Neuronal stem cell (in vitro differentiated cells): ENCODE results near the gene CEBPE.

Source experiments
- DNase-seq: peaks from one replicate; pipeline ENCODE4 v3.0.0-alpha.2; 2013; ENCODE audit warnings: low spot score
- H2AFZ ChIP-seq: one replicate; pipeline ENCODE4 v1.6.1; 2013; ENCODE audit warnings: mild to moderate bottlenecking, low read length, inconsistent platforms
- H2AK5ac ChIP-seq: 2 replicates; pipeline ENCODE4 v1.6.1; 2013; ENCODE audit warnings: low read depth, mild to moderate bottlenecking, inconsistent platforms, low read length, moderate library complexity, mixed read lengths
- H2BK120ac ChIP-seq: 2 replicates; pipeline ENCODE4 v1.6.1; 2013; ENCODE audit warnings: low read depth, mild to moderate bottlenecking, inconsistent platforms, low read length, moderate library complexity, mixed read lengths
- H2BK12ac ChIP-seq: one replicate; pipeline ENCODE4 v1.6.1; 2013; ENCODE audit warnings: low read length, inconsistent platforms
- H2BK15ac ChIP-seq: 2 replicates; pipeline ENCODE4 v1.6.1; 2013; ENCODE audit warnings: mild to moderate bottlenecking, low read length, inconsistent platforms, mixed read lengths
- H2BK5ac ChIP-seq: one replicate; pipeline ENCODE4 v1.6.1; 2013; ENCODE audit warnings: inconsistent platforms, mild to moderate bottlenecking, low read length, moderate library complexity
- H3K14ac ChIP-seq: one replicate; pipeline ENCODE4 v1.6.1; 2013; ENCODE audit warnings: low read length, inconsistent platforms
- H3K18ac ChIP-seq: 2 replicates; pipeline ENCODE4 v1.6.1; 2013; ENCODE audit warnings: low read length, inconsistent platforms
- H3K23ac ChIP-seq: 2 replicates; pipeline ENCODE4 v1.6.1; 2013; ENCODE audit warnings: low read depth, mild to moderate bottlenecking, mixed read lengths, low read length, inconsistent platforms; ENCODE audit not compliant: poor library complexity
- H3K27ac ChIP-seq: replicated peaks from 3 replicates; pipeline ENCODE4 v1.5.1; 2013; ENCODE audit warnings: low read length, inconsistent platforms
- H3K27me3 ChIP-seq, 3 experiments: 2 replicates each; pipeline ENCODE4 v1.6.1; 2013; ENCODE audit warnings: low read length in 3 of 3, mild to moderate bottlenecking in 2 of 3, inconsistent platforms in 1 of 3, low read depth in 1 of 3, mixed read lengths in 1 of 3, moderate library complexity in 1 of 3; ENCODE audit not compliant: control insufficient read depth in 3 of 3, insufficient read depth in 3 of 3
- H3K36me3 ChIP-seq, 2 donors: replicated peaks in 1 of 2; 2 replicates each; pipeline ENCODE4 v1.6.1; 2013; ENCODE audit warnings: low read length in 2 of 2; ENCODE audit not compliant: control insufficient read depth in 2 of 2, insufficient read depth in 2 of 2
- H3K4ac ChIP-seq: 2 replicates; pipeline ENCODE4 v1.6.1; 2013; ENCODE audit warnings: inconsistent platforms, mild to moderate bottlenecking, low read length, moderate library complexity
- H3K4me1 ChIP-seq, 2 donors: 1 replicate in 1 of 2; 2 replicates in 1 of 2; pipeline ENCODE4 v1.6.1; 2013; ENCODE audit warnings: low read length in 2 of 2, low read depth in 1 of 2; ENCODE audit not compliant: control insufficient read depth in 2 of 2, insufficient read depth in 1 of 2
- H3K4me2 ChIP-seq: one replicate; pipeline ENCODE4 v1.6.1; 2013; ENCODE audit warnings: mild to moderate bottlenecking, low read length, inconsistent platforms; ENCODE audit not compliant: insufficient read depth, poor library complexity, severe bottlenecking
- H3K4me3 ChIP-seq, 2 donors: 2 replicates each; pipeline ENCODE4 v1.5.1; 2013; ENCODE audit warnings: low read length in 2 of 2, mild to moderate bottlenecking in 2 of 2, inconsistent platforms in 1 of 2, moderate library complexity in 1 of 2
- H3K79me1 ChIP-seq: one replicate; pipeline ENCODE4 v1.6.1; 2013; ENCODE audit warnings: low read depth, mild to moderate bottlenecking, inconsistent platforms, low read length, moderate library complexity
- H3K9ac ChIP-seq: one replicate; pipeline ENCODE4 v1.6.1; 2013; ENCODE audit warnings: mild to moderate bottlenecking, low read depth, low read length, inconsistent platforms; ENCODE audit not compliant: poor library complexity
- H3K9me3 ChIP-seq, 2 donors: replicated peaks in 1 of 2; 2 replicates each; pipeline versions ENCODE3 to v1.6.1; 2013; ENCODE audit warnings: low read length in 2 of 2, mild to moderate bottlenecking in 2 of 2, inconsistent platforms in 1 of 2, low read depth in 1 of 2, mixed read lengths in 1 of 2, moderate library complexity in 1 of 2; ENCODE audit not compliant: control insufficient read depth in 2 of 2, insufficient read depth in 1 of 2
- H4K8ac ChIP-seq: one replicate; pipeline ENCODE4 v1.6.1; 2013; ENCODE audit warnings: low read depth, mild to moderate bottlenecking, inconsistent platforms, low read length, moderate library complexity
- H4K91ac ChIP-seq: one replicate; pipeline ENCODE4 v1.6.1; 2013; ENCODE audit warnings: low read length, low read depth, mild to moderate bottlenecking, inconsistent platforms; ENCODE audit not compliant: poor library complexity
- WGBS, 2 donors: extraction: QIAGEN DNeasy Blood & Tissue Kit; methylation state at CpG; one replicate each; pipeline ENCODE4 v1.1.7; 2013; ENCODE audit warnings: missing lambda C conversion rate in 2 of 2, mixed read lengths in 1 of 2; ENCODE audit not compliant: insufficient read length in 2 of 2, insufficient replicate concordance in 1 of 2; ENCODE audit errors: extremely low coverage in 2 of 2; 5-methylcytosine and 5-hydroxymethylcytosine counted together

Gene CEBPE

GRCh38 chr14:23143911-23144310, 24.9 kb upstream of the CEBPE start:
- Histone ChIP-seq H3K18ac (no peak overlapping the region), H2AFZ (no peak overlapping the region), H3K23ac (no peak overlapping the region), H3K4me2 (no peak overlapping the region), H2BK12ac (no peak overlapping the region), H3K27ac (no peak overlapping the region), H3K4me1 (peaks cover 0 to 7% of the 10 kb centered on the region in 2 donors), H3K36me3 (peaks cover 0 to 13% of the 10 kb centered on the region in 2 donors), H2AK5ac (no peak overlapping the region), H3K14ac (no peak overlapping the region), H2BK120ac (no peak overlapping the region), H2BK5ac (no peak overlapping the region), H3K4me3 (no peak overlapping the region), H3K27me3 (no peaks in the 10 kb centered on the region), H2BK15ac (no peak overlapping the region), H4K91ac (no peak overlapping the region), H3K79me1 (no peaks in the 10 kb centered on the region), H3K9ac (no peak overlapping the region), H3K9me3 (peaks cover 0 to 4% of the 10 kb centered on the region in 2 donors), H4K8ac (no peak overlapping the region), H3K4ac (no peak overlapping the region)
- DNase-seq = no peak
- no CpG with 5 or more reads among the region's 1 CpG for WGBS, 2 donors

- H2BK15ac ChIP-seq = no peak overlapping the region
- DNase-seq = no peak
- no peak overlapping the region for H3K18ac ChIP-seq
- no peak overlapping the region for H3K23ac ChIP-seq
- H3K4me1 ChIP-seq = peaks cover 0 to 7% of the 10 kb centered on the region in 2 donors
- no peak overlapping the region for H3K4me3 ChIP-seq
- no peak overlapping the region for H2AK5ac ChIP-seq
- WGBS, 2 donors = no CpG with 5 or more reads among the region's 4 CpGs
- H3K27ac ChIP-seq = no peak overlapping the region
- H2BK12ac ChIP-seq = no peak overlapping the region
- no peak overlapping the region for H4K8ac ChIP-seq
- no peak overlapping the region for H4K91ac ChIP-seq
- peaks cover 0 to 19% of the 10 kb centered on the region in 2 donors for H3K36me3 ChIP-seq
- H3K9ac ChIP-seq = no peak overlapping the region
- no peaks in the 10 kb centered on the region for H3K79me1 ChIP-seq
- no peak overlapping the region for H2AFZ ChIP-seq
- no peak overlapping the region for H3K4me2 ChIP-seq
- no peak overlapping the region for H2BK5ac ChIP-seq
- no peak overlapping the region for H2BK120ac ChIP-seq
- H3K9me3 ChIP-seq = peaks cover 0 to 2% of the 10 kb centered on the region in 2 donors
- H3K4ac ChIP-seq = no peak overlapping the region
- H3K14ac ChIP-seq = no peak overlapping the region
- H3K27me3 ChIP-seq = no peaks in the 10 kb centered on the region
These were observed 23.8 kb upstream of the CEBPE start for GRCh38 chr14:23142826-23143225.

- Histone ChIP-seq H3K4me1 (peaks cover 0 to 7% of the 10 kb centered on the region in 2 donors), H2BK5ac (no peak overlapping the region), H3K36me3 (peaks cover 0 to 23% of the 10 kb centered on the region in 2 donors), H4K8ac (no peak overlapping the region), H3K4ac (no peak overlapping the region), H3K9ac (no peak overlapping the region), H3K18ac (no peak overlapping the region), H2AK5ac (no peak overlapping the region), H3K14ac (no peak overlapping the region), H3K4me3 (no peak overlapping the region), H4K91ac (no peak overlapping the region), H2BK15ac (no peak overlapping the region), H2BK120ac (no peak overlapping the region), H3K27ac (no peak overlapping the region), H3K4me2 (no peak overlapping the region), H3K79me1 (no peaks in the 10 kb centered on the region), H2AFZ (no peak overlapping the region), H3K9me3 (no peaks in the 10 kb centered on the region), H2BK12ac (no peak overlapping the region), H3K23ac (no peak overlapping the region), H3K27me3 (no peaks in the 10 kb centered on the region)
- no CpG with 5 or more reads among the region's 7 CpGs for WGBS, 2 donors
- DNase-seq = no peak
These were observed 22.8 kb upstream of the CEBPE start for GRCh38 chr14:23141706-23142444.

GRCh38 chr14:23140371-23140770, 21.3 kb upstream of the CEBPE start:
- Histone ChIP-seq H3K9me3 (no peaks in the 10 kb centered on the region), H3K27me3 (no peaks in the 10 kb centered on the region), H3K4me3 (no peak overlapping the region), H2BK15ac (no peak overlapping the region), H2AK5ac (no peak overlapping the region), H2BK5ac (no peak overlapping the region), H3K4ac (no peak overlapping the region), H2BK12ac (no peak overlapping the region), H3K18ac (no peak overlapping the region), H3K79me1 (no peaks in the 10 kb centered on the region), H3K4me1 (no peaks in the 10 kb centered on the region), H3K36me3 (peaks cover 0 to 29% of the 10 kb centered on the region in 2 donors), H3K23ac (no peak overlapping the region), H3K27ac (no peak overlapping the region), H2BK120ac (no peak overlapping the region), H3K4me2 (no peak overlapping the region), H3K14ac (no peak overlapping the region), H3K9ac (no peak overlapping the region), H2AFZ (no peak overlapping the region), H4K91ac (no peak overlapping the region), H4K8ac (no peak overlapping the region)
- WGBS, 2 donors = no CpG with 5 or more reads among the region's 6 CpGs
- no peak for DNase-seq
